Fibroblast of the aortic adventitia (primary cell): ENCODE data around the gene PRSS2. TPM values are rescaled to one million over a fixed set of nuclear protein-coding genes. Genes with fewer than 3 reads are reported as not detected.

Experiments
- DNase-seq: peaks from one replicate; pipeline ENCODE4 v3.0.0-alpha.2; 2010; ENCODE audit warnings: low read depth
- H3K4me3 ChIP-seq: 2 replicates; pipeline ENCODE4 v1.5.1; 2011; ENCODE audit warnings: low read depth, mild to moderate bottlenecking, control low read depth, low read length, moderate library complexity
- CTCF ChIP-seq: IDR thresholded peaks from 2 replicates; pipeline ENCODE4 v1.5.1; 2011; ENCODE audit warnings: mild to moderate bottlenecking, low read length, control low read depth, inconsistent platforms; ENCODE audit not compliant: insufficient read depth
- small RNA-seq: library from RNA; depleted of rRNA; stranded (forward); fragments of <200 nt; gene quantifications from one replicate; pipeline ENCODE3, GENCODE V24; 2012
- total RNA-seq: library from RNA; depleted of rRNA; stranded (reverse); fragments of >200 nt; gene quantifications from 2 replicates; pipeline ENCODE4 v1.2.3, GENCODE V29; 2012; ENCODE audit warnings: low replicate concordance

PRSS2 gene
- total RNA-seq, 1 donor: not detected

- no peak for DNase-seq
- no peak overlapping the region for H3K4me3 ChIP-seq
- TF ChIP-seq CTCF: no peak
These were observed 43.7 kb downstream of the PRSS2 start for GRCh38 chr7:142814451-142814850.

GRCh38 chr7:142815134-142815533 is 44.4 kb downstream of the PRSS2 start:
- TF ChIP-seq CTCF: no peak
- no peak for DNase-seq
- no peak overlapping the region for H3K4me3 ChIP-seq

GRCh38 chr7:142817506-142817905 is 46.7 kb downstream of the PRSS2 start:
- peak; percentile 38 for DNase-seq
- no peak overlapping the region for H3K4me3 ChIP-seq
- no peak for TF ChIP-seq CTCF

- TF ChIP-seq CTCF: no peak
- no peak for DNase-seq
- H3K4me3 ChIP-seq: no peak overlapping the region
These were observed 48.8 kb downstream of the PRSS2 start for GRCh38 chr7:142819530-142819929.

GRCh38 chr7:142822714-142823113 is 51.9 kb downstream of the PRSS2 start:
- TF ChIP-seq CTCF: no peak
- DNase-seq: no peak
- H3K4me3 ChIP-seq: no peak overlapping the region

Small RNA genes lying within 50 kb of the gene (small RNA-seq; reads per million reads assigned to genes)
- gene TRBD1: not detected
- not detected for gene TRBJ1-1
- gene TRBJ1-2: not detected
- gene TRBJ1-3: not detected
- not detected for gene TRBJ1-4
- gene TRBJ1-5: not detected
- gene TRBJ1-6: not detected
- not detected for gene TRBJ2-1
- gene TRBJ2-2: not detected
- not detected for gene TRBJ2-2P
- gene TRBJ2-3: not detected
- not detected for gene TRBJ2-4
- not detected for gene TRBJ2-5
- gene TRBJ2-6: not detected
- not detected for gene TRBJ2-7

Other genes starting within 250 kb of the PRSS2 start
- gene PRSS1, start 21.5 kb upstream of the PRSS2 start, total RNA-seq: not detected in 2 replicates
- gene EPHB6, start 84.1 kb downstream of the PRSS2 start, total RNA-seq: 11.0 and 15.2 TPM in 2 replicates
- 0.08 TPM in 1 of 2 replicates, not detected in the other for gene TRPV6, start 114.8 kb downstream of the PRSS2 start, total RNA-seq
- not detected in 2 replicates for gene TRPV5, start 162.8 kb downstream of the PRSS2 start, total RNA-seq
- gene LLCFC1, start 168.5 kb downstream of the PRSS2 start, total RNA-seq: not detected in 2 replicates
- not detected in 2 replicates for gene KEL, start 191.4 kb downstream of the PRSS2 start, total RNA-seq